HFFc6 (cell line): ENCODE results near the gene IL1RL2. TPM values are rescaled to one million over a fixed set of nuclear protein-coding genes. Genes with fewer than 3 reads are reported as not detected.

ENCODE experiments used
- DNase-seq: peaks from one replicate; pipeline ENCODE4 v3.0.0-alpha.2; 2018
- H3K27ac Mint-ChIP-seq: 2 replicates; pipeline ENCODE4 v1.8.0; 2020; ENCODE audit warnings: mild to moderate bottlenecking, mixed read lengths
- H3K27me3 Mint-ChIP-seq: 2 replicates; pipeline ENCODE4 v1.8.0; 2021; ENCODE audit warnings: mild to moderate bottlenecking, moderate library complexity, mixed read lengths; ENCODE audit not compliant: insufficient read depth
- H3K36me3 Mint-ChIP-seq: 2 replicates; pipeline ENCODE4 v1.8.0; 2021; ENCODE audit warnings: low read depth, mixed read lengths
- H3K4me1 Mint-ChIP-seq: 2 replicates; pipeline ENCODE4 v1.8.0; 2020; ENCODE audit warnings: low read depth, mixed read lengths
- H3K4me3 Mint-ChIP-seq: 2 replicates; pipeline ENCODE4 v1.8.0; 2020; ENCODE audit warnings: mild to moderate bottlenecking, moderate library complexity, mixed read lengths
- H3K9me3 Mint-ChIP-seq: 2 replicates; pipeline ENCODE4 v1.8.0; 2020; ENCODE audit warnings: mild to moderate bottlenecking, mixed read lengths
- total RNA-seq, 6 experiments: library from RNA; stranded (reverse); fragmentation: NEBNext Ultra II Directional; extraction: Animal tissue kit (Norgen Biotek cat#: 25700); gene quantifications; 2 replicates in 1 of 6; 3 replicates in 5 of 6; pipeline ENCODE4 v1.2.3, GENCODE V29; 2021
- TF ChIP-seq, protein P1 (sequence below): fragments of 200-600 bp; sonication (generic); IDR thresholded peaks from 2 replicates; pipeline ENCODE4 v1.5.0; 2021; ENCODE audit warnings: antibody characterized with exemption, mild to moderate bottlenecking

Gene IL1RL2
- total RNA-seq, 6 experiments from 2014 or later = not detected

DNA sequence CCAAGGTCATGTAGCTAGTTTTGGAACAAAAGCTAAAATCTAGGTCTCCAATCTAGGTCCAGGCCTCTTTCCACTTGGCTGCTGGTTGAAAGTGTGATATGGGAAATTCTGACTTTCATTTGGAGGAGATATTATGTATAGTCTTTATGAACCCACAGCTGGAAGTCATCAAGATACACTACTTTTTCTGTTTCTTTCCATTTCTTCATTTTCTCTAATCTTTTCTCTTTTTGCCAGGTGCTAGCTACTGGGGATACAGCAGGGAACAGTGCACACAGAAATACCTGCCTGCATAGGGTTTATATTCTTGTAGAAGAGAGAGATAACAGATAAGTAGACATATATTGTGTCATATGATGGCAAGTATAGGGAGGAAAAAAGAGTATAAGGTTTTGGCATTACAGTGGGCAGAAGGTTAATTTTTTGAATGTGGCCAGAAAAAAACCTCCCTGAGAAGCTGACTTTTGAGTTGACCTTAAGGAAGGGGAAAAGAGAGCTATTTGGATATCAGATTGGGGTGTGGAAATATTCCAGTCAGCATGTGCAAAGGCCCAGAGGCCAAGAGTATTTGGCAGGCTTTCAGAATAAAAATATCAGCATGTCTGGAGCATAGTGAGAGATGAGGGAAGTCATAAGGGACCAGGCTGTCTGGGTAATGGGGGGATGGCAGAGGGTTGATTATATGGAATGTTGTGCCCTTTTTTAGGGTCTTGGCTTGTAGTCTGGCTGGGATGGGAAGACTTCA lies 28.6 kb upstream of the IL1RL2 start:
- peaks cover 45% of the 10 kb centered on the region for H3K36me3 Mint-ChIP-seq
- no peak for DNase-seq
- no peak overlapping the region for H3K4me3 Mint-ChIP-seq
- no peaks in the 10 kb centered on the region for H3K9me3 Mint-ChIP-seq
- no peaks in the 10 kb centered on the region for H3K27me3 Mint-ChIP-seq
- peaks cover 22% of the 10 kb centered on the region for H3K4me1 Mint-ChIP-seq
- H3K27ac Mint-ChIP-seq = no peak overlapping the region
- TF ChIP-seq, protein P1, sequence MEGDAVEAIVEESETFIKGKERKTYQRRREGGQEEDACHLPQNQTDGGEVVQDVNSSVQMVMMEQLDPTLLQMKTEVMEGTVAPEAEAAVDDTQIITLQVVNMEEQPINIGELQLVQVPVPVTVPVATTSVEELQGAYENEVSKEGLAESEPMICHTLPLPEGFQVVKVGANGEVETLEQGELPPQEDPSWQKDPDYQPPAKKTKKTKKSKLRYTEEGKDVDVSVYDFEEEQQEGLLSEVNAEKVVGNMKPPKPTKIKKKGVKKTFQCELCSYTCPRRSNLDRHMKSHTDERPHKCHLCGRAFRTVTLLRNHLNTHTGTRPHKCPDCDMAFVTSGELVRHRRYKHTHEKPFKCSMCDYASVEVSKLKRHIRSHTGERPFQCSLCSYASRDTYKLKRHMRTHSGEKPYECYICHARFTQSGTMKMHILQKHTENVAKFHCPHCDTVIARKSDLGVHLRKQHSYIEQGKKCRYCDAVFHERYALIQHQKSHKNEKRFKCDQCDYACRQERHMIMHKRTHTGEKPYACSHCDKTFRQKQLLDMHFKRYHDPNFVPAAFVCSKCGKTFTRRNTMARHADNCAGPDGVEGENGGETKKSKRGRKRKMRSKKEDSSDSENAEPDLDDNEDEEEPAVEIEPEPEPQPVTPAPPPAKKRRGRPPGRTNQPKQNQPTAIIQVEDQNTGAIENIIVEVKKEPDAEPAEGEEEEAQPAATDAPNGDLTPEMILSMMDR = no peak

DNA sequence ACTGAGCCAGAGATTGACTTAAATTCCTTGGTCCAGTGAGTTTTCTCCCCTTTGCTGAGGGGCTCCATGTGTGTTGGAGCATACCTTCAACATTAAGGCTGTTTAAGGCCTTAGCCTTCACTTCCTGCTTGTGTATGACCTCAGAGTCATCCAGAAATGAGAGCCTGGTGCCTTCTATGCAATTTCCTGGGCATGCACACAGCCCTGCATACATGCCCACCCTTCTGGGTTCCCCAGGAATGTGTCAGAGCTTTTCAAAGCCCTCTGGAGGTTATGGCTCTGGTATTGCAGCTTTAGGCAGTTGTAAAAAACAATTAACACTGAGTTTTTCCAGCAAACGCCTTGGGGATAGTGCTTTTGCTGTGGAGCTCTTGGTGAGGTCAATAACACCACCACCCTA lies 27.5 kb upstream of the IL1RL2 start:
- TF ChIP-seq, protein P1 = no peak
- Mint-ChIP-seq H3K9me3 (no peaks in the 10 kb centered on the region), H3K27me3 (no peaks in the 10 kb centered on the region), H3K27ac (no peak overlapping the region), H3K4me1 (peaks cover 24% of the 10 kb centered on the region), H3K36me3 (peaks cover 41% of the 10 kb centered on the region), H3K4me3 (no peak overlapping the region)
- peak; percentile 18 for DNase-seq

DNA sequence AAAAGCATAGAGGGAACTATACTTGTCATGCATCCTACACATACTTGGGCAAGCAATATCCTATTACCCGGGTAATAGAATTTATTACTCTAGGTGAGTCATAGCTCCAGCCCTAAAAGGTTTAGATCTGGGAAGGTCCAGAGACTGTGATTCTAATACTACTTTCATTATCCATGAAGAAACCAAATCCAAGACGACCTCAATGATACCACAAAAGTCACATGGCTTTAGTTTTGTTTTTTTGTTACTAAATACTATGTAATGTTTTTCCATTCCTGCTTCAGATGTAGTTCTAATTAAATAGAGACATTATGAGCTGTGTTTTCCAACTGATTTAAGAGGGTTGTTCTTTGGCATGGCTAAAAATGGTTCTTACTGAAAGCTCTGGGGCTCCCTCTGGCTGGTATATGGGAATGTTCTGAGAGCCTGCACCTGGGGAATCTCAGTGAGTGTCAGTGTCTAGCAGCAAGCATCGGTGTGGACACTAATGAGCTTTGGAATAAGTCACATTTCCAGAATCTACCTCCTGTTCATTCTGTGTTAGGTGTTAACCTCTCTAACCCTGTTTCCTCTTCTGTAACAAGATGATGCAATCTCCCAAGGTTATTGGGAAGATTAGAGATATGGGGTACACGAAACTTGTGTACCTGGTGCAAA lies 20.5 kb upstream of the IL1RL2 start:
- Mint-ChIP-seq H3K36me3 (peaks cover 5% of the 10 kb centered on the region), H3K4me1 (peaks cover 25% of the 10 kb centered on the region), H3K9me3 (no peaks in the 10 kb centered on the region), H3K4me3 (peak overlapping the region; percentile 53), H3K27me3 (no peaks in the 10 kb centered on the region), H3K27ac (peak overlapping the region; percentile 69)
- DNase-seq = peak; percentile 74
- TF ChIP-seq, protein P1 = peak; percentile 81

DNA sequence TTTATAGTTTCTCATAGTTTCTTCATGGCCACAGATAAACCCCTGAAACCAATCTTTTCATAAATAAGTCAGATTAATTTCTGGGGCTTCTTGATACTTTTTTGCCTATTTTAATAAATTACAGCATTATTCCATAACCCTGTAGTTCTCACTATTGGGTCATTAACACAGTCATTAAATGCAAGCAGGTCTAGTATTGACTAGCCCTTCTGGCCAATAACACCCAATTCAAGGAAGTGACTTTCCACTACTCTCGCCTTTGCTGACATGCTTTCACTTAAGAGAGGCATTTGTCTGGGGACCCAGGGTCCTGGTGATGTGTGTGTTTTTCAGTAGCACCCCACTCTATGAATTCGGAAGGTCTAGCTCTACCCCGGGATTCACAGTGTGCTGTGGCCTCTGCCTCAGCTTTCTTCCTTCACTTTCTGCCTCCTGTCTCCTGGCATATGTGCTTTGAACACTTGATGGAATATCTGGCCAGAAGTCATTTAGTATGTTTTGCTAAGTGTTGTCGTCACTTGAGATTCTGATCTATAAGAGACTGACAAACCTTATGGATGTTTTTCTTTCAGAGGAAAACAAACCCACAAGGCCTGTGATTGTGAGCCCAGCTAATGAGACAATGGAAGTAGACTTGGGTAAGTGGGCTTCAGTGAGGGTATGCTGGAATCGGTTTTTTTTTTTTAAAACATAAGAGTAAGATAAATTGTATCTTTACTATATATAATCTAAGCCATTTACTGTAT lies 18.6 kb upstream of the IL1RL2 start:
- H3K4me3 Mint-ChIP-seq = no peak overlapping the region
- DNase-seq = no peak
- no peaks in the 10 kb centered on the region for H3K9me3 Mint-ChIP-seq
- peaks cover 14% of the 10 kb centered on the region for H3K36me3 Mint-ChIP-seq
- no peak overlapping the region for H3K27ac Mint-ChIP-seq
- peaks cover 15% of the 10 kb centered on the region for H3K4me1 Mint-ChIP-seq
- no peaks in the 10 kb centered on the region for H3K27me3 Mint-ChIP-seq
- TF ChIP-seq, protein P1 = no peak

DNA sequence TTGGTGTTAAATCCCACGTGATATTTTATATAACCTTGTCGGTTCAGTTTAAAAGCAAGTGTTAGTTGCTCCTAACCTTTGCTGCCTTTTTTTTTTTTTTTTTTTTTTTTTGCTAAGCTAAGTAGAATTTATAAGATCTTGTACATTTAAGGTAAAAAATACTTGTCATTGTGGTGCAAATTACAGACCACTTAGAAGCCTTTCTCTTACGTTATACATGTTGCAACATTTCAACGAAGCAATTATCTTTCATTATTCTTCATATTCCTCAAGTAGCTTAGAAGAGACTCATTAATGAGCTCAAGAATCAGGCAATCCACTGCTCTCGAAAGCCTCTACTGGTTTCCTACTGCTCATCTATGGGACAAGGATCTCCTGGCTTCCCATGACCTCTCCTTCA lies 14.9 kb upstream of the IL1RL2 start:
- Mint-ChIP-seq H3K36me3 (peaks cover 34% of the 10 kb centered on the region), H3K4me1 (no peaks in the 10 kb centered on the region), H3K27ac (no peak overlapping the region), H3K27me3 (no peaks in the 10 kb centered on the region), H3K9me3 (no peaks in the 10 kb centered on the region), H3K4me3 (no peak overlapping the region)
- DNase-seq = no peak
- TF ChIP-seq, protein P1 = no peak
